HG02840 (cell line): ENCODE data around the gene ARMH4.

Experiments used
- ATAC-seq: cut with Tn5 transposase; IDR thresholded peaks from one replicate; pipeline ENCODE4 v1.9.1; 2021; ENCODE audit warnings: mild to moderate bottlenecking, moderate library complexity, moderate number of reproducible peaks; ENCODE audit not compliant: unreplicated experiment, low FRiP score

Gene ARMH4

GRCh38 chr14:58060898-58061297 lies 91.1 kb downstream of the ARMH4 start:
- ATAC-seq: no peak

GRCh38 chr14:58060077-58060476 lies 91.9 kb downstream of the ARMH4 start:
- ATAC-seq: no peak

GRCh38 chr14:58059126-58059525 lies 92.9 kb downstream of the ARMH4 start:
- ATAC-seq: no peak

GRCh38 chr14:58055497-58056010 lies 96.5 kb downstream of the ARMH4 start:
- no peak for ATAC-seq

GRCh38 chr14:58054100-58054499 lies 97.9 kb downstream of the ARMH4 start:
- no peak for ATAC-seq

GRCh38 chr14:58048219-58048618 lies 103.8 kb downstream of the ARMH4 start:
- no peak for ATAC-seq

- no peak for ATAC-seq
Measured at GRCh38 chr14:58027904-58028303, 124.1 kb downstream of the ARMH4 start.

GRCh38 chr14:58026967-58027366 lies 125.0 kb downstream of the ARMH4 start:
- ATAC-seq: no peak

- ATAC-seq: no peak
Measured at GRCh38 chr14:58026219-58026618, 125.8 kb downstream of the ARMH4 start.

GRCh38 chr14:58014778-58015177 lies 137.2 kb downstream of the ARMH4 start:
- no peak for ATAC-seq

- no peak for ATAC-seq
Measured at GRCh38 chr14:58002618-58003017, 149.4 kb downstream of the ARMH4 start.

- no peak for ATAC-seq
Measured at GRCh38 chr14:57999979-58000378, 152.0 kb downstream of the ARMH4 start.

- ATAC-seq: no peak
Measured at GRCh38 chr14:57999471-57999870, 152.5 kb downstream of the ARMH4 start.

- no peak for ATAC-seq
Measured at GRCh38 chr14:57998766-57999165, 153.2 kb downstream of the ARMH4 start.

- no peak for ATAC-seq
Measured at GRCh38 chr14:57991353-57991752, 160.7 kb downstream of the ARMH4 start.

- ATAC-seq: no peak
Measured at GRCh38 chr14:57988445-57988844, 163.6 kb downstream of the ARMH4 start.

- no peak for ATAC-seq
Measured at GRCh38 chr14:57987596-57988300, 164.3 kb downstream of the ARMH4 start.

- no peak for ATAC-seq
Measured at GRCh38 chr14:57987051-57987450, 165.0 kb downstream of the ARMH4 start.

- ATAC-seq: no peak
Measured at GRCh38 chr14:57982804-57983634, 169.0 kb downstream of the ARMH4 start.

- no peak for ATAC-seq
Measured at GRCh38 chr14:57981817-57982560, 170.0 kb downstream of the ARMH4 start.
